Stimulated activated naive CD8-positive, alpha-beta T cell treated with anti-CD3 and anti-CD28 coated beads, Interleukin-15, Interleukin-2, amounts not matched to agents 100 U/mL and 50 U/mL, for 24 hours (primary cell): Measurements from ENCODE around the gene ADD2.
"Not testable (repeated sequence)": the region's sequence is repeated elsewhere in the genome, so short reads cannot be mapped to it uniquely, and the experiment has no call there.

ENCODE experiments used
- ATAC-seq: fragments of 150-1000 bp; cut with Tn5 transposase; one replicate; pipeline ENCODE4 v1.10.0; 2021
- DNase-seq: peaks from one replicate; pipeline ENCODE4 v3.0.0; 2021

The ADD2 gene, protein sequence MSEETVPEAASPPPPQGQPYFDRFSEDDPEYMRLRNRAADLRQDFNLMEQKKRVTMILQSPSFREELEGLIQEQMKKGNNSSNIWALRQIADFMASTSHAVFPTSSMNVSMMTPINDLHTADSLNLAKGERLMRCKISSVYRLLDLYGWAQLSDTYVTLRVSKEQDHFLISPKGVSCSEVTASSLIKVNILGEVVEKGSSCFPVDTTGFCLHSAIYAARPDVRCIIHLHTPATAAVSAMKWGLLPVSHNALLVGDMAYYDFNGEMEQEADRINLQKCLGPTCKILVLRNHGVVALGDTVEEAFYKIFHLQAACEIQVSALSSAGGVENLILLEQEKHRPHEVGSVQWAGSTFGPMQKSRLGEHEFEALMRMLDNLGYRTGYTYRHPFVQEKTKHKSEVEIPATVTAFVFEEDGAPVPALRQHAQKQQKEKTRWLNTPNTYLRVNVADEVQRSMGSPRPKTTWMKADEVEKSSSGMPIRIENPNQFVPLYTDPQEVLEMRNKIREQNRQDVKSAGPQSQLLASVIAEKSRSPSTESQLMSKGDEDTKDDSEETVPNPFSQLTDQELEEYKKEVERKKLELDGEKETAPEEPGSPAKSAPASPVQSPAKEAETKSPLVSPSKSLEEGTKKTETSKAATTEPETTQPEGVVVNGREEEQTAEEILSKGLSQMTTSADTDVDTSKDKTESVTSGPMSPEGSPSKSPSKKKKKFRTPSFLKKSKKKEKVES

DNA sequence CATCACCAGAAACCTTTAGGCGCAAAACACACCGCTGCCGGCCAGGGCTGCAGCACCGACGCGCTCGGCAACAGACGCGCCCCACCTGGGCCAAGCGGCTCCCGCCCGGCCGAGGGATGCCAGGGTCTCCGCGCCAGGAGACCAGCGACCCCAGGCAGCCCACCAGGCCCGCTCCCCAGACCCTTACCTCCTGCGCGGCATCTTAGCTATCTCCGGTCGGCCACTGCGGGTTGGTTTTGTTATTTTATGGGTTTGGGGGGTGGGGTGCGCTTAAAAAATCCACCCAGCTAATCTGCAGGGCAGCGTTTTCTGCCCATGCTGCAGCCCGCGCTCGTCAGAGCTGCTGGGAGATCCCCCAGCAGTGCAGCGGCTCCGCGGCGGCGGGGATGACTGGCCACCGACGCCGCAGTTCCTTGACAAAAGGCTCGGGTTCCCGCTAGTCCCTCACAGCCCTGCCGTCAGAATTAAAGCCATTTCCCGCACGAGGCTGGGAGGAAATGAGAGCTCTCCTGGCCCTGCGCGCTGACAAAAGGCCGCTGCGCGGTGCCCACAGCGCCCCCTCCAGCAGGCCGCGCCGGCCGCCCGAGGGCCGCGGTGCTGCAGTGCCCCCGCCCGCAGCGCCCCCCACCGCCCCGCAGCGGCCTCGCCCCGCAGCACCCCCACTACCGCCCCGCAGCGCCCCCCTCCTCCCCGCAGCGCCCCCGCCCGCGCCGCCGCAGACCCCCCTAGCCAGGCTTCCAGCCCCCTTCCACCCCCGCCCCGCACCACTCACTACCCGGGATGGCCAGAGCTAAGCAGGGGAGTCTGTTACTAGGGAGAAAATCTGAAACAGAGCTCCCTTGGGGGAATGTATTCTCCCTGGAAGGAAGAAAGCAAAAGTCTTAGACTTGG lies at the start of gene ADD2:
Gene ADD2, minus strand, starts transcription at position 502 of the 891 bp plus-strand sequence. CDS start 61,792 bp downstream, outside the sequence.
- DNase-seq (peak; percentile 63), ATAC-seq (peak; percentile 74)

DNA sequence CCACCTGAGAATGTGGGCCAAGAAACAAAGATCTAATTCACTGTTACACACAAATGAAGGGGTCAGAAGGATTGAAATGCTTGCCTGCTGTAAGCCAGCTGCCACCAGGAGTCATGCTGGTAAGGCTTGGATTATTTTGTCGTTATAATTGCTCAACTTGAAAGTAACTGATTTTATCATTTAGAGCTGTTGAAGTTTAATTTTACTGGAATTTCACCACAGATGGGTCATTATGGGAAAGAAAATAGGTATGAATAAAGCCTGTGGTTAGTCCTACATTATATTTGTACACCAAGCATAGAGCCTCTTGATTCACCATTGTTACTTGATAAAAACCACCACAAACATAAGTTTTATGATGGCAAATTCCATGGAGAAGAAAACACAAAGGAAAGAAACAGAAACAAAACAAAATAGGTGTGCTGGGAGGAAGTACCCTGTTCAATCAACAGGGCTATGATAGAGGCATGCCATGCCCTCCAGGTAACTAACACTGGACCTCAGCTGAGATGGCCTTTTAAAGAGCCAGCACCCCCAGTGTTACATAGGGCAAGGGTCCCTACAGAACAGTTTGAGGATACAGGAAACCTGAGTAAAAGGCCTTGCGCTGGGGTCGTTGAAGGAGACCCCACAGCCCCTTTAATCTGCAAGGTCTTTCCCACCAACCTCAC lies 49.4 kb upstream of the ADD2 start:
- DNase-seq (no peak), ATAC-seq (no peak)

DNA sequence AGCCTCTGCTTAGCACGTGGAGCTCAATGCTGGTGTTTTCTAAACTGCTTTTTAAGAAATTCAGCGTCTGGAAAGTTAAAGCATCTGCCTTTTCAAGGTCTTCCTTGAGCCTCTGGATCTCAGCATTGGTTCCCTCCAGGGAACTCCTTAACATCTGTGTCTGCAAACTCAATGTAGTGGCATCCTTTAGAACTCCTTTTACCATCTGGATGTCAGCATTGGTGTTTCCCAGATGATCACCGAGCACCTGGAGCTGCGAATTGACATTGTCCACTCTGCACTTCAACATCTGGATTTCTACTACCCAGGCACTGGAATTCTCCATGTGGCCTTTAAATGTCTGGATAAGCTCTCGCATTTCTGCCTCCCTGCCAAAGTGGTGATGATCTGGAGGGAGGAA lies 48.7 kb upstream of the ADD2 start:
- ATAC-seq = no peak

DNA sequence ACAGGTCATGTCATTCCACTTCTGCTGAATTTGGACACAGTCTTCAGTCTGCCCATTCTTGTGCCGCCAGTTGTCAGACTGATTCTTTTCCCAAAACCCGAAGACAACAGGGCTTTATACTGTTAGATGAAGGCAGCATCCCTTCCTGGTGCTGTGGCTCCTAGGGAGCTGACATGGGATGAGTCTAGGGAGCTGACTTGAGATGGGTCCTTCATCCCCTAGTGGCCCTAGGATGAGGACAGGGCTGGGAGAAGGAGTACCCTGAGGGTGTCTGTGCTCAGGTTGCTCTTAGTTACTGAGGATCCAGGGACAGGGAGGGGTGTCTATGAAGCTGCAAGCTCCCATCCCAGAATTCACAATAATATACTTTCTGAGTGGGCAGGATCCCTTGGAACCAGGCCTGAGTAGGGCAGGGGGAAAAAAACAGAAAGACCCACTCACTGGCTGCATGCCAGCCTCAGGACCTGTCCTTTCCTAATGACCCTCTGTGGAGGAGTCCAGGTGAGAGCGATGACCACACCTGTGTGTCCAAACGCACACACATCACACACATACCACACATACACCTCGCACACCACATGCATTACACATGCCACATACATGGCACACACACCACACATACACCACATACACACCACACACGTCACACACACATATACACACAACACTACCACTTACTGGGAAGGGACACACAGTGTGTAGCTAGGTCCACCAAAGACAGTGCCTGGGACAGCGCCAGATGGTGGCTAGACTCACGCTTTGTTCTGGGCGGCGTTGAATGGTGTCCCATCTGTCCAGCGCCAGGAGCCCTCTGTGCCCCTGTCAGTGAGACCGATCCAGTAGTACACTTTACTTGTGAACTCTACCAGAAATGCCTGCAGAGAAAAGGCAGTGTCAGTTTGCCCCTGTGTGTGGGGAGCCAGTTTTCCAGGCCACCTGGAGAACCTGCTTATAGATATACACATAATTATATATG lies 41.3 kb upstream of the ADD2 start:
- ATAC-seq = no peak

More for the DNA sequence above, 48.7 kb upstream of the ADD2 start:
- no peak for DNase-seq

DNA sequence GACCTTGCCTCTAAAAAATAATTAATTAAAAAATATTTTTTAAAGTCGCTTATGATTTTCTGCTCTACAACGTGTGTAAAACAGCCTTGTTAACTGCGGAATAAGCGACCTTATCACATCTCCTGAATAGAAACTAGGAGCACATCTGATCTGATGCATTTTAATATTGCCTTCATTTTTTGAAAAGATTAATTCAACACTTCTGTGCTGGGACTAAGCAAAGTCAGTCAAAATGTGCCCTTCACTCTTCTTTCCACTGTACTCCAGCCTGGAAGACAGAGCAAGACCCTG lies 39.8 kb upstream of the ADD2 start:
- no peak for DNase-seq
- no peak for ATAC-seq

More for the DNA sequence above, 41.3 kb upstream of the ADD2 start:
- no peak for DNase-seq

DNA sequence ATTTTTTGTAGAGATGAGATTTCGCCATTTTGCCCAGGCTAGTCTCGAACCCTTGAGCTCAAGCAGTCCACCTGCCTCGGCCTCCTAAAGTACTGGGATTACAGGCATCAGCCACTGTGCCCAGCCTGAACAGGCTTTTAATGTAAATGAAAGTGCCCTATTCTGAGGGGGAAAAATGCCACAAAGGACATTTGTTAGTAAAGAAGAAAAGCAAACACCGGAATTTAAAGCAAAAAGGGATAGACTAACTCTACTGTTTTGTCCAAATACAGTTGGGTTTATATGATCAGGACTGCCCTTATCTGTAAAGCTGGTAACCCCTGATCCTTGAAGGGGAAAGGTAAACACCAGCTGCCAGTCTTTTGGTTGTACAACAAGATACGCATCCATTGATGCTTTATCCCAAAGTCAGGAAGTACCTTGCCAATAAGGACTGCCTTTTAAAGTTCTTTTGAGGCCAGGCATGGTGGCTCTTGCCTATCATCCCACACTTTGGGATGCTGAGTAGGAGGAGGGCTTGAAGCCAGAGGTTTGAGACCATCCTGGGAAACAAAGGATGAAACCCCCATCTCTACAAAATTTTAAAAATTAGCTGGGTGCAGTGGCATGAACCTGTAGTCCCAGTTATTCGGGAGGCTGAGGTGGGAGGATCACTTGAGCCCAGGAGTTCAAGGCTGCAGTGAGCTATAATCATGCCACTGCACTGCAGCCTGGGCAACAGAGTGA lies 39.3 kb upstream of the ADD2 start:
- DNase-seq (no peak), ATAC-seq (no peak)

DNA sequence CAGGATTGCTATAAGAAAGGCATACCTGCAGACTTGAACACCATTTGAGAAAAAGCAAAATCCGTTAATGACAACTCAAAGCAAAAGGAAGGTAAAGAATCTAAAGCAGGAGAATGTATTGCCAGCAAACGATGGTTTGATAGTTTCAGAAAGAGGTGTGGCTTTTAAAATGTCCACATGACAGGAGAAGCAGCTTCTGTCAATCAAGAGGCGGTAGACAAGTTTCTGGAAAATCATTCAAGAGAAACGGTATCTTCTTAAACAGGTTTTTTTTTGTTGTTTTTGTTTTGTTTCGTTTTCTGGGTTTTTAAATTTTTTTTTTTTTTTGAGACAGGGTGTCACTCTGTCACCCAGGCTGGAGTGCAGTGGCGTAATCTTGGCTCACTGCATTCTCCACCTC lies 38.6 kb upstream of the ADD2 start:
- DNase-seq = no peak
- no peak for ATAC-seq

DNA sequence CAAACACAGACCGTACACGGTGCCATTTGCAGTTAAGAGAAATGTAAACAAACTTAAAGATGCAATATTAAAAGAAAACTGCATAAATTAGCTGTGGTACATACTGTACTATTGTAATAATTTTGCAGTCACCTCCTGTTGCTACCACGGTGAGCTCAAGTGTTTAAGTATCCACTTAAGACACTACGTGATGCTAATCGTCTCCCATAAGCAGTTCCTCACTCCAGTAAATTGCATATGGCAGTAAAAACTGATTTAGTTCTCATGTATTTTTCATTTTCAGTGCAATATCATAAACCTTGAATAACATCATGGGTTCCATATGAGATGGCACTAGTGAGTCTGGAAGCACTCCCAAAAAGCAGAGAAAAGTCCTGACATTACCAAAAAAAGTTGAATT lies 38.0 kb upstream of the ADD2 start:
- DNase-seq (no peak), ATAC-seq (no peak)

DNA sequence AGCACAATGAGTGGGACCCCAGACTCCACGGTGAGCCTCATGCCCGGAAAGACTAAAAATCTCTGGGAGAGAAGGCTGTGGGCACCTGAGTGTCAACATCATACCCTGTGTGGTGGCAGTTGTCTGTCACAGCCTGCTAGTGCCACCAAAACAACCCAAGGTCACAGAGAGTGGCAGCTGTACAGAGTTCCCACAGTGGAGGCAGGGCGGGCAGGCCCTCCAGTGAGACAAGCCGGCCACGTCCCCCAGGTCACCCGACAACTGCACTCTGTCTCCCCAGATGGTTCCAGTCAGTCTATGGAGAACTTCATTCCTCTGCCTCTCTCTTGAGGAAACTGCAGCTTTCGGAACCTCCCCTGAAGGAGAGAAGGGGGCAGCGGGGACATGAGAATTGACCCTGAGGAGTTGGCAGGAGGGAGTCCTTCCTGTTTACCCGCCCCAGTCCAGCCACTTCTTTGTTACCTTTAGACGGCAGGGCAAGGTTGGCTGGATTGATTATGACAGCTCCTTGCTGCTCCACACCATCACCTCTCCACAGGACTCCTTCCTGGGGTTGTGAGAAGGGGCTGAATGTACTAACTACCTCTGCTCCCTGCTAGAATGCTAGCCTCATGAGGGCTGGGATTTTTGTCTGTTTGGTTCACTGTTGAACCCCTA lies 33.7 kb upstream of the ADD2 start:
- DNase-seq (no peak), ATAC-seq (peak; percentile 23)

DNA sequence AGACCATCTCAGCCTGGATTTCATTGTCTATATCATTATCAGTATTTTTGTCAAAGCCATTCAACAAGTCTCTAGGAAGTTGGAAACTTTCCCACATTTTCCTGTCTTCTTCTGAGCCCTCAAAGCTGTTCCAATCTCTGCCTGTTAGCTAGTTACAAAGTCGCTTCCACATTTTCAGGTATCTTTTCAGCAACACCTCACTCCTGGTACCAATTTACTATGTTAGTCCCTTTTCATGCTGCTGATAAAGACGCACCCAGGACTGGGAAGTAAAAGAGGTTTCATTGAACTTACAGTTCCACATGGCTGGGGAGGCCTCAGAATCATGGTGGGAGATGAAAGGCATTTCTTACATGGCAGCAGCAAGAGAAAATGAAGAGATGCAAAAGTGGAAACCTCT lies 31.7 kb upstream of the ADD2 start:
- DNase-seq = no peak
- no peak for ATAC-seq

DNA sequence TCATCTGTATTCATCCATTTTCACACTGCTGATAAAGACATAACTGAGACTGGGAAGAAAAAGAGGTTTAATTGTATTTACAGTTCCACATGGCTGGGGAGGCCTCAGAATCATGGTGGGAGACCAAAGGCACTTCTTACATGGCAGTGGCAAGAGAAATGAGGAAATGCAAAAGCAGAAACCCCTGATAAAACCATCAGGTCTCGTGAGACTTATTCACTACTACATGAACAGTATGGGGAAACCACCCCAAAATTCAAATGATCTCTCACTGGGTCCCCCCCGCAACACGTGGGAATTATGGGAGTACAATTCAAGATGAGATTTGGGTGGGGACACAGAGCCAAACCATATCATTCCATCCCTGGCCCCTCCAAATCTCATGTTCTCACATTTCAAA lies 30.0 kb upstream of the ADD2 start:
- not testable (repeated sequence) for DNase-seq, ATAC-seq

DNA sequence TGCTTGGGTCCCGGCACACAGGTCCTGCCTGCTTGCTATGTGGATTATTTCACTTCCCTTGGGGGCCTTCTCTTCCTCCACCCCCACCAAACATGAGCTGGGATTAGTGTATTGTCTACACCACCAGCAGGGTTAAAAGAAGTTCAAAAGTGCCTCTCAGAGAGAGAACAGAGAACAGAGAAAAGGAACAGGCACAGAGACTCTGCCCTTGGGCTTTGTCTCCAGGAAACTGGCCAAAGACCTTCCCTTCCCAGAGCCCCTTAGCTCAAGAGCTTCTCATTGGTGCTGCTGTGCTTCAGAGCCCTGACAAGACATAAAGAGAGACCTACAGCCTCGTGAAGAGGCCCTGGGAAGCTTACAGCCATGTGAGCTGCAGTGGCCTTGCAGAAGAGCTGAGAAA lies 29.5 kb upstream of the ADD2 start:
- DNase-seq (no peak), ATAC-seq (no peak)

DNA sequence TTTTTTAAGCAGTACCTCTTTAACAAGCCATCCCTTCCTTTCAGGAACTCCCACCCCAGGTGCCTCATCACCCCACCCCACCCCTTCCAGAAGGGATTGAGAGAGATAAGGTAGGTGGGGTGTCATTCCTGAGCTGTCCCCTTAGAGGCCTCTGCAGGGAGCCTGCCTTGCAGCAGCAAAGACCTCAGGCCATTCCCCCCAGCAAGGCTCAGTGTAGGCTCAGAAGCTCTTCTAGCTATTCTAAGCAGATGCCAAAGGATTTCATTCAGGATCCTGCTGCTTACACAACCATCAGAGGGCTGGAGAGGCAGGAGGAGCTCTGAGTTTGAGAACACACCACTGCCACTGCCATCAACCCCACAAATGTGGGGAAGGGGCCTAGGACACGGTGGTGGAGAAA lies 28.3 kb upstream of the ADD2 start:
- ATAC-seq = no peak
- no peak for DNase-seq

DNA sequence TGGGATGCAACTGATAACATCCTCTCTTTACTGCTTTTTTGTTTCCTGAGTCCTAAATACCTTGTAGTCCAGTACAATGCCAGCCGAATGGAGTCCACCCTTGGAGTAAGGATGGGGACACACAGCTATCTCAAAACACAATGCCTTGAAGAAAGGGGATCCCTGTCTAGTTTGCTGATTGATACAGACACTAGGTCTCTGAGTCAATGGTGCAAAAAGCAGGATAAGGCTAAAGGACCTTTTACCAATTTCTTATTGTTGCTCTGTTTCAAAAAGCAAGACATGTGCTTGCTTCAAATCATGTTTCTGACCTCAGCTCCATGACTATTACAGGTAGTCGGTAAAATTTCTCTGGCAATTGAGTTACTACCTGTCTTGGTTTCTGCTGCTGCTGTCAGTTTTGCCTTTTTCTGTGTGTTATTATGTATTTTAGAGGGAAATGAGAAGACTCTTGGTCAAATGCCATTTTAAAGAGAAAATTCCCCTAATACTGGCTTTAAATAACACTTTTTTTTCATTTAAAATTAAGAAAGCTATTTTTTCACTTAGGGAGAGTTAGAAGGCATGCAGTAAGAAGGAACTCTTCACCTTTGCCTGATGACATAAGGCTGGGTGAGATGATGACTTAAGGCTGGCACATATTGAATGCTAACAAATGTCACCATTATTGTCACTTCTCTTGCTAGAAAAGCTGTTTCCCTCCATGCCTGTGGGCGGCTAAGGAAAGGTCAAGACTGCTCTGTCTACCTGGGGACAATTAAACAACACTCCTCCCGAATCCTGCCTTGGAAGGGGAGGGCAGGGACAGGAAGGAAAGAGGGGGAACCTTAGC lies 27.4 kb upstream of the ADD2 start:
- DNase-seq (no peak), ATAC-seq (peak; percentile 60)

DNA sequence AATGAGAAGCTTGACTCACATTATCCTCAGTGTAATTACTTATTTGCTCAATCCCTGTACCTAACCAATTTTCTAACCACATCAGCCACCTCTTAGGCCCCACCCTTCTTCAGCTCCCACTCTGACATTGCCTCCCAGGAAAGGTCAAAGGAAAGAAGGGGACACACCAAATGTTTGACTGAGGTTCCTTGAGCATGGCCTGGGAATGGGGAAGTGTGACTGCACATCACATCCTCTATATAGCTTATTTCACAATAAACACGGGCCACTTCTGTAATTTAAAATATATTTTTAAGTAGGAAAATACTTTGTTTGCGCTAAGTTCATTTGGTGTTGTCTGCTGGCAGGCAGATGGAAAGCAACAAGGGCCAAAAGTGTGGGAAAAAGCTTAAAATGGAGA lies 25.4 kb upstream of the ADD2 start:
- ATAC-seq = no peak
- no peak for DNase-seq

DNA sequence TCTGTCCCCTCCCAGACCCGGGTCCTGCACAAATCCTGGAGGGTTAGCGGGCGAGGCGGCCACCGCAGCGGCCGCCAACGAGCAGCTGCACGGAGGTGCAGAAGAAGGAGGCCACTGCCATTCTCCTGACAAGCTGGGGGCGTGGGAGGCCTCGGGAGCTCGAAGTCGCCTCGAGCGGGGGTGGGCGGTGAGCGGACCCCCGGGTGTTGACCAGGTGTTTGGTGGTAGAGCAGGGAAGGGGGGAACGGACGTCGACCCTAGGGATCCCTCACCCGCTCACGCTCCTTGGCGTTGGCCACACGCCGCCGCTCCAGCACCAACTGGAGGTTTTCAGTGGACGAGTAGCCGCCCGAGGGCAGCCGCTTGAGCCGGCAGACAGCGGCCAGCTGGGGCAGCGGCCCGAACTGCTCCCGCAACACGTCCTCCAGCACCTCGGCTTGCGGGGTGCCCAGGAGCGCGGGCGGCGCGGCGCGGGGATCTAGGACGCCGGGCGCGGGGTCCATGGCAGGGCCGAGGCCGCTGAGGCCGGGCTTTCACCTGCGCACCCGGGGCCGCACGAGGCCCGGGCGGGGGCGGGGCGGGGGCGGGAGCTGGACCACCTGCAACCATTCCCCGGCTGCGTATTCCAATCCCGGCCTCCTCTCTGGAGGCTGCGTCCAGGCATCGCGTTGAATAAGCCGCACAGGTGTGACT lies 22.3 kb upstream of the ADD2 start, which contains the start of gene FIGLA:
Gene FIGLA, minus strand, starts transcription at position 508 of the 693 bp plus-strand sequence. Its CDS starts 5 bp downstream, at position 503.
- DNase-seq = no peak
- no peak for ATAC-seq

DNA sequence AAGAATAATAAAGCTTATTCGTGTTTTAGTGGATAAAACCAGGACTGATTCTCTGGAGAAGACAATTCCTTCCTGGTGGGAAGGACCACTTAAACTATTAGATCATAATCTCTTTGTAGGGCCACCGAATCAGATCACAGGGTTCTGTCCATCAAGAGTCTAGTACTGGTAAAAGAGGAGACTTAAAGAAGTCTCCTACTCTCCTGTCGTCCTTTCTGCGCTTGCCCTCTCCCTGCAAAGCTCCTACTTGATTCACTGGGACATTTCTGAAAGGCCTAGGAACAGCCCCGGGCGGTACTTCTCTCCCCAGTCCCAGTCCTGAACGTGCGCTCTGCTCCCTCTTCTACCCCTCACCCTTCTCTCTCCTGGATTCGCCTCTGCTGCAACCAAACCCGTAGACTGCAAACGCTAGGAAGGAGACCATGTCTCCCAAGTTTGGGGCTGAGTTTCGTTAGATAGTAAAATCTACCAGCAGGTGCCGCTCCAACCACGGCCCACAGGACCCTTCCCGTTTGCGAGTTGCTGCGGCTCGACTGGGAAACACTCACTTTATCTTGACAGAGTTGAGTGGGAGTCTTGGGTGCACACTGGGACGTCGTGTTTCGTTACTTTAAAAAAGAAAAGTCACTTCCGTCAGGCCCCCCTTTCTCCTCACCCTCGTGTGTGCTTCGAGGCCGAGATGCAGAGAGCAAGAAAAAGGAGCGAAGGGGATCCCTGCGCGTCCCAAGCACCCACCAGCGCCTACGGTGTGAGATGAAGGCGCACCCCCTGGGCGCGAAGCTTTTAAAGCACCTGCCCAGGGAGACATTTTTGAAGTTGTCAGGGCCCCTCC lies 21.5 kb upstream of the ADD2 start:
- peak; percentile 83 for ATAC-seq
- DNase-seq = peak; percentile 76
